MV-4-11 (cell line): Measurements from ENCODE around the gene RNF39.
"Not testable (repeated sequence)": the region's sequence is repeated elsewhere in the genome, so short reads cannot be mapped to it uniquely, and the experiment has no call there.

ENCODE experiments used
- DNase-seq: peaks from one replicate; lab custom pipeline; 2025; lab: John Stamatoyannopoulos, UW

Gene RNF39

GRCh38 chr6:30061092-30061857 is 14.3 kb downstream of the RNF39 start, which contains the start of gene POLR1H:
POLR1H (plus strand) TSS chr6:30061265; CDS start chr6:30061525, 260 bp downstream.
- DNase-seq = peak; percentile 93

DNA sequence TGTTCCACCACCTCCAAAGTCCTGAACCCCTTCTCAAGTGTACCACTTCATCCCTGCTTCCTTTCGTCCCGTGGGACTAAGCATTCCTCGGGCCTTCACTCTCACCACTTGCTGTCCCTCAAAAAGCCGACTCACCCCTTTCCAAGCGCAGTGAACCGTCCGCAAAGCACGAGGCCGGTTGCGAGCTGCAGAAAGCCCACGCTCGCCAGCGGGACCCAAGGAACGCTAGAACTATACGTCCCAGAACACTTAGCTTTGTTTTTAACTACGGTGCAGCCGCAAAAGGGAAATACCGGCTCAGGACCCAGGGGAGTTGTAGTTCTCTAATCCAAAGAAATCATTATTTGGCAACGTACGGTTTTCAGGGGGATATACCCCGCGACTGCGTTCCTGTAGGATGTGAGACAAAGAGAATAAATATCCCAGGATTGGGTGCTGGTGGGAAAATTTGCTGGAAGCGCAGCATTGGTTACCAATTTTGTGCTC is 14.9 kb downstream of the RNF39 start:
- peak; percentile 54 for DNase-seq

GRCh38 chr6:30055513-30055912 is 20.1 kb downstream of the RNF39 start:
- no peak for DNase-seq

- DNase-seq = no peak
These were observed 21.9 kb downstream of the RNF39 start for GRCh38 chr6:30053682-30054081.

GRCh38 chr6:30047220-30047619 is 28.3 kb downstream of the RNF39 start:
- DNase-seq = no peak

DNA sequence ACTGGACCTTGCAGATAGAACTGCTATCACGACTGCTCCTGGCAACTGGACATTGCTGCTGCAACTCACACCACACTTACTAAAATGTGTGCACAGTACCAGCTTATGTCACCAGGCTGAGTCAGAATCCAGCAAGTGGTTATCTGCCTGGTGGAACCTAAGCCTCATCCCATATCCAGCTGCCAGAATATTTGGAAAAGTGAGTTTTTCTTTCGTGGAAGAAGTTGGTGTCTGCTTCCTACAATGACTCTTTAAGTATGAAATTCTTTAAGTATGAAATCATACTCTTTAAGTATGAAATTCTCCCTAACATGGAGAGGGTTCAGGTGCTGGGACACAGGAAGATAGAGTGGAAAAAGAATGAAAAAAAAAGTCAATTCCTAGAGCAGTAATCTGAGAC is 30.9 kb downstream of the RNF39 start:
- DNase-seq = no peak

DNA sequence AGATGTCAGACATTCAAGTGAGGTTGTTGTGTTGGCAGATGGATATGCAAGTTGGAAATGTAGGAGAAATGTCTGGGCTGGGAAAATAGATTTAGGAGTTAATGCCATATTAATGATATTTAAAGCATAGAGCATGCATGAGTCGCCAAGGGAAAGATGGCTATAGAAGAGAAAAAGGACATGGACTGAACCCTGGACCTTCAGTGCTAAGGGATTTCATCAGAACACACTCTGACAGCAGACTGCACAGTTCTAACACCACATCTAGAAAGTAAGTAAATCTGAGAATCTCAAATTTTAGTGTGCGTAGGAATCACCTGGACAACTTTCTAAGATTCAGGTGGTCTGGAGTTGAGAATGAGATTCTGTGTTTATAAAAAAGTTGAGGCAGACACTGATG is 31.8 kb downstream of the RNF39 start:
- no peak for DNase-seq

GRCh38 chr6:30042914-30043313 is 32.7 kb downstream of the RNF39 start:
- no peak for DNase-seq

GRCh38 chr6:30042476-30042875 is 33.1 kb downstream of the RNF39 start:
- DNase-seq = peak; percentile 75

DNA sequence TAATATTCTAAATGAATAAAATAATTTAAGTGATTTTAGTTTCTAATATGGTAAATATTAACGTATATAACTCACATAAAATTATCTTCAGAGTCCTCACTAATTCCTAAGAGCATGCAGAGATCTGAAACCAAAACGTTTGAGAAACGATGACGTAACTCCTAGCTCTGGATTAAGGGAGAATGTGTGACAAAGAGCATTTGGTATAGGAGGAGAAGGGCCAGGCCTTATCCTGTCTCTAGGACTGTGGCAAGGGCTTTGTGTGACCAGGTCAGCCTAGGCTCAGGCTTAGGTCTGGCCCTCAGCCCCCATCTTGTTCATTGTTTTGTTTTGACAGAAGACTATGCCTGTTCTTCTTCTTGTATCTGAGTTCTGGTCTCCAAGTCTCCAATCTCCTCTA is 33.7 kb downstream of the RNF39 start:
- DNase-seq = peak; percentile 57

- no peak for DNase-seq
These were observed 34.3 kb downstream of the RNF39 start for GRCh38 chr6:30041221-30041620.

DNA sequence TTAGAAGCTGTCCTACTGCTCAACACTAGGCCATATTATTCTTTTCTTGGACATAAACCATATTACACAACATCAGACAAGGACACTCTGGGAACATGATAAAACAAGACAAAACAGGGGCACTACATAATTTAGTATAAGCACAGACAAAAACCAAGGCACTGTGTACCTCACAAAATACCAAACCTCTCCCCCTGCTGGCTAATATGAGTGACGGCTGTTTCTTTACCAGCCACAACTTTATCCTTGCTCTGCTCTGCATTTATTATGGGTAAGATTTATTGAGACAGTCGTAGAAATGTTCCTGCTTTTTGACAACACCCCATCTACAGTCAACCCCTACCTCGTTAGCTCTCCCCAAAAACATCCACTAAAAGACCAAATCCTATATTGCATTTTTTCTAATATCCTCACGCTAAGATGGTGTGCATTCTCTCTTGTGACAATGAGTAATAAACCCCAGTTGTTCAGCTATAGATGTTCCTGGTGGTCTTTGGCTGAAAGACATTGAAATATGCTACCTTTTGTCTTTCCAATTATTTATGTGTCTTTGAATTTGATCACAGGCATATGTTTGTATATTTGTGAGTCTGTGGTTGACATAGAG is 38.3 kb downstream of the RNF39 start:
- DNase-seq = peak; percentile 39

- DNase-seq = peak; percentile 18
These were observed 39.8 kb downstream of the RNF39 start for GRCh38 chr6:30035784-30036183.

DNA sequence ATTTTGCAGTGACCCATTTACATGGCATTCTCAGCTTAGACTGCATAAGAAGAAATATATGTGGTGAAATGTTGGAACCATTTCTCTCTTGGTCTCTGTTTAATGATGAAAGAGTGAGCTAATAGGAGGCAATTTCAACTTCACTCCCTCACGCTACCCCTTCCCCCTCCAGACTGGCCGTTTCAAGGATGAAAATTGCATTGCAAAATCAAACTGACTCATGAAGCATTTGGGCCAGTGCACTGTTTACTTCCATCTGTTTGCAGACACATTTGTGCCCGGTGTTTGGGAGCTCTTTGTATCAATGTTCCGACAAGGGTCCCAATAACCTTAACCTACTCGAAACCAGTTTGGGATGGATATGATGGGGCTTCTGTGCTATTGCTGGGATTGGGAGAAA is 42.1 kb downstream of the RNF39 start:
- DNase-seq = peak; percentile 88

GRCh38 chr6:30031381-30031780 is 44.2 kb downstream of the RNF39 start:
- no peak for DNase-seq

DNA sequence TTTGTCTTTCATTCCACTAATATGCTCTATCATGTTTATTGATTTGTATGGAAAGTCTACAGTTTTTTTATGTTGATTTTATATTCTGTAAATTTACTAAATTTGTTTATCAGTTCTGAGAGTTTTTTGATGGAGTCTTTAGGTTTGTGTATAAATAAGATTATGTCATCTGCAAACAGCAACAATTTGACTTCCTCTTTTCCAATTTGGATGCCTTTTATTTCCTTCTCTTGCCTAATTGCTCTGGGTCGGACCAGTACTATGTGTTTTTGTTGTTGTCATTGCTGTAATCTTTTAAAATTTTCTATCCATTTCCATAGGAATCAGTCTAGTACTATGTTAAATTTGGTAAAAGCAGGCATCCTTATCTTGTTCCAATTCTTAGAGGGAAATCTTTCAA is 46.0 kb downstream of the RNF39 start:
- no peak for DNase-seq

- DNase-seq = no peak
These were observed 50.4 kb downstream of the RNF39 start for GRCh38 chr6:30025186-30025585.

- DNase-seq = not testable (repeated sequence)
These were observed 52.9 kb downstream of the RNF39 start for GRCh38 chr6:30022712-30023111.

- no peak for DNase-seq
These were observed 53.4 kb downstream of the RNF39 start for GRCh38 chr6:30022189-30022588.

GRCh38 chr6:30020626-30021025 is 54.9 kb downstream of the RNF39 start:
- DNase-seq = peak; percentile 78
